Fibroblast of skin of left biceps (primary cell): ENCODE measurements around the gene DCUN1D2.

Experiments
- DNase-seq, 2 experiments: peaks; one replicate each; pipeline ENCODE4 v3.0.0-alpha.2; 2013; ENCODE audit warnings: low read depth in 2 of 2

DCUN1D2 gene

DNA sequence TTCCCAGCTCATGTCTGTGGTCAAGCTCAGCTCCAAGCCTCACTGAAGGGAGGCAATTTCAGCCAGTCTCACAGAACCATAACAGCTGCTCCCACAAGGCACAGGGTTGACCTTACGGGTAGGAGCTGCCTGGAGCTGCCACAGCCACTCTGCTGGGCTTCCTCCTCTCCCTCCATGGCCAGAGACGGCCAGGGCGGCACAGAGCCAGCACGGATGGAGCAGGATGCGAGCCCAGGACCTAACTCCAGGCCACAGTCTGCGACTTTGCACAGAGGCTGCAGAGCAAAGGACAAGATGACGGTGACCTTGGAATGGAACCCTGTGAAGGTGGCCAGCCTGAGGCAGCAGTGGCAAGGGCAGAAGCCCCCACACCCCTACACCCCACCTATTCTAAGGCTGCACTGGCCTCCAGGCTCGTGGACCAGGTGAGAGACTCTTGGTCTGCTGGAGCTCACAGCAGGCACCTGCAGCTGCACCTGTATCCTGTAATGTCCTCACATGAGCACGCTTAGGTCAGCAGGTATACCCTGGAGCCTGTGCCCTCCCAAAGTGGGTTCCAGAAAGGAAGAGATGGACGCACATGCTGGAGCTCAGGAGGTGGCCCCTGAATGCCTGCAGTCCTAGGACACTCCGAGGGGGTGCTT is 66.9 kb downstream of the DCUN1D2 start:
- no peak for DNase-seq

DNA sequence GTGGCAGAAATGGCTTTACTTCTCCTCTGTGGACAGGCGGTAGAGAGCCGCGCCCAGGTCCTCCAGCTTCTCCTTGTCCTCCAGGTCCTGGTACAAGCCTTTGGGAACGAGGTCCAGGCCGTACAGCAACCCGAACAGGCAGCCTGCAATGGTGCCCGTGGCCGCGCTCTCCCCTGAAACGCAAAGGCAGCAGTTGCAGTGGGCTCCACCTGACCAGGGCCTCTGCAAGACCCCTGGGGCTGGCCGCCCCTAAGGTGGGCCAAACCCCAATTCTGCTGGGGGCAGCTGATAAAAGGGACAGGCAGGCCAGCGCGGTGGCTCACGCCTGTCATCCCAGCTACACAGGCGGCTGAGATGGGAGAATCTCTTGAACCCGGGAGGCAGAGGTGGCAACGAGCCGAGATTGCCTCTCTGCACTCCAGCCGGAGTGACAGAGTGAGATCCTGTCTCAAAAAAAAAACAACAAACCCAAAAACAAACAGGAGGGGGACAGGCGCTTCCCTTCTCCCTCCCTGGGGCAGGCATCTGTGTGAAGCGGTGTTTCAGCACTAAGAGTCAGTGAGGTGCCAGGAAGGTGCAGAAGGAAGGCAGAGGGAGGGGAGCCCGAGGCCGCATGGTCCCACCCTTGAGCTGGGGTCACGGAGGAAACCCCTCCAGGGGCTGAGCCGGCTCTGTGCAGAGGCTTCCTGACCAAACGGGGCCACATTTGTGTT is 67.5 kb downstream of the DCUN1D2 start:
- DNase-seq: no peak

DNA sequence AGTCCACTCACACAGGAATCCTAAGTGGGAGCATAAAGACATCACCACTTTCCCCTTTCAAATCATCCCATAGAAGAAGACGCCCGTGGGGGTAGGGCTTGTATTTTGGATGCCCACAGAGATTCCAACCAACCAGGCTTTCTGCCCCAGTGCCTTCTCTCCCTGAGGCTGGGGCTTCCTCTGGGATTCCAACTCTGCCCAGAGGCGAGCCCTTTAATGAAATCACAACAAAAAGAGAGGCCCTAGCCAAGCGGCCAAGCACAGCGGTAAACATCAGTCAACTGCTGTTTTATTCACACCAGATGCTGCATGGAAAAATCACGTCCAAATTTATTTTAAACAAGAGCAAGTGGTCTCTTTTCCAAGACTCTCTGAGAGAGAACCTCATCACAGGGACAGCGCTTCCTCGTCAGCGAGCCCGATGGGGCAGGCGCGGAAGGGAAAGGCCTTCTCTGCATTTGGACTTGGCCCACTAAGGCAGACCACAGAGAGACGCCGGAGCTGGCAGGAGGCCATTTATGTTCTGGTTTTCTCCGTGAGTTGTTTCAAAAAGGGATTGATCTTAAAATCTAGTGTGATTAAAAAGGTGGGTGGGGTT is 68.7 kb downstream of the DCUN1D2 start:
- DNase-seq: no peak

DNA sequence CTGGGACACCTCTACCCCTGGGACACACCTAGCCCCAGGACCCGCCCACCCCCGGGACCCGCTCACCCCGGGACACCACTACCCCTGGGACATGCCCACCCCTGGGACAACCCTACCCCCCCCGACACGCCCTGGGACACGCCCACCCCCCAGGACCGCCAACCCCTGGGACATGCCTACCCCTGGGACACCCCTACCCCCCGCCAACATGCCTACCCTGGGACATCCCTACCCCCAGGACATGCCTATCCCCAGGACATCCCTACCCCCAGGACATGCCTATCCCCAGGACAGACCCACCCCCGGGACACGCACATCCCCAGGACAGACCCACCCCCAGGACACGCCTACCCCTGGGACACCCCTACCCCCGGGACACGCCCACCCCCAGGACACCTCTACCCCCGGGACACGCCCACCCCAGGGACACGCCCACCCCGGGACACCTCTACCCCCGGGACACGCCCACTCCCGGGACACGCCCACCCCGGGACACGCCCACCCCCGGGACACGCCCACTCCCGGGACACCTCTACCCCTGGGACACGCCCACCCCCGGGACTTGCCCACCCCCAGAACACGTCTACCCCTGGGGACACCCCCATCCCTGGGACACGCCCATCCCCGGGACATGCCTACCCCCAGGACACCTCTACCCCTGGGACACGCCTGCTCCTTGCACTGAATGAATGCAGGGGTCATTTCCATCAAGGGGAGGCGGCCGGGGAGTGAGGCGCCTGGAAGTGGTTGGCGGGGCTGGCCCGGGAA is 69.5 kb downstream of the DCUN1D2 start:
- DNase-seq: no peak

DNA sequence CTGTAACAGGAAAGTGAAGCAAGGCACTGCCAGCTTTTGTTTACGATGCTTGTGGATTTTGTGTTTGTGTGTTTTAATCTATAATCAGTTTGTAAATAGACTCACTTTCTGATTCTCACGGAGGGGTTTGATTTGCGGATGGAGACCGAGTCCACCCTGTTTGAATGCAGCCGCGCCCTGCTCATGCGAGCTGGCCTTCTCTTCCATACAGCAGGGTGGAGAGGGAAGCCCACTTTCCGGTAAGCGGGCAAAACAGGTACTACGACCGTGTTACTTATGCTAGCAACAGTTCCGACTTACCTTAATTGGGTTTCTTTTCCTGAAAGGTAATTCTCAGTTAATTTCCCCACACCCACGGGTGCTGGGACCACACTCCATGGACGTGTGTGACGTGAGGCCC is 70.3 kb downstream of the DCUN1D2 start:
- DNase-seq: no peak

GRCh38 chr13:113419531-113420193 is 70.8 kb downstream of the DCUN1D2 start:
- no peak for DNase-seq

GRCh38 chr13:113418722-113419049 is 71.8 kb downstream of the DCUN1D2 start:
- no peak for DNase-seq

GRCh38 chr13:113417836-113418721 is 72.4 kb downstream of the DCUN1D2 start:
- DNase-seq: no peak

DNA sequence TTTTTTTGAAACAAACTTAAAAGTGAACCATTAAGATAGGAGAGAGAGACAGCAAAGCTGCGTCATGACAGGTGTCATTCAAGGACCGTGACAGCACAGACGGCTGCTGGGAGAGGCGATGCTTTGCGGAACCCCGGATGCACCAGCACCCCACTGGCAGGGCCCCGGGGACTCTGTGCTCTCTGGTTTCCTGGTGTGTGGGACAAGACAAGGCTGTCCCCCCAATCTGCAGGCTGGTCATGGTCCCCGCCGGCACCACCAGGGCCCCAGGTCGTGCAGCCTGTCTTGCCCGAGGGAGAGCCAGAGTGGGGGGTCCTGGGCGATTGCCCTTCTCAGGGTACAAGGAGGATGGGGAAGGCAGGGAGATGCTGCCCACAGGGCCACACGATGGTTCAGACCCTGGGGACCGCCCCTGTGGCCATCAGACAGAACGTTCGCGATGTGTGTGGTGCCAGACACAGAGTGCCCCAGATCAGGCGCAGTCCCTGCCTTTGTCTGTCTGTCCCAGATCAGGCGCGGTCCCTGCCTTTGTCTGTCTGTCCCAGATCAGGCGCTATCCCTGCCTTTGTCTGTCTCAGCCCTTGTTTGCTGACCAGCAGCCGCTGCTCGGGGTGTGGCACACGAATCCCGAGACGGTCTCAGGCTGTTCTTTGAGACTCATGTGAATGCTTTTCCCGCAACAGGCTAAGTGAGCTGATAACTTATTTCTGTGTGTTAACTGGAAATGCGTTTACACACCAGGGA is 73.3 kb downstream of the DCUN1D2 start:
- no peak for DNase-seq

- DNase-seq: no peak
These were observed 74.7 kb downstream of the DCUN1D2 start for GRCh38 chr13:113415825-113416224.

- DNase-seq: no peak
These were observed 75.5 kb downstream of the DCUN1D2 start for GRCh38 chr13:113415032-113415431.

DNA sequence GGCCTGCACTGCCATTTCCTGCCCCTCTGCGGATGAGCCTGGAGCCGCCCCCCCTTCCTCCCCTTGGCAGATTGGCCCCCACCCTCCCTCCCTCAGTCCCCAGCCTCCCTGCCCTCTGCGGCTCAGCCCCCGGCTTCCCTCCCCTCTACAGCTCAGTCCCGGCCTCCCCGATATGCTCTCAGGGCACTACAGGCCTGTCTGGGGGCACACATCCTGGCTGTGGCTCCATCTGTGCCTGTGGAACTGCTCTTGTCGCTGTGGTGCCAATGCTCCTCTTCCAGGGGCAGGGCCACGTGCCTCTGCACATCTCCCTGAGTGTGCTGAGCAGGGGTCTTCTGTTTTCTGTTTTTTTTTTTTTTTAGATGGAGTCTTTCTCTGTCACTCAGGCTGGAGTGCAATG is 76.2 kb downstream of the DCUN1D2 start:
- no peak for DNase-seq

GRCh38 chr13:113413898-113414282 is 76.6 kb downstream of the DCUN1D2 start:
- no peak for DNase-seq

- DNase-seq: no peak
These were observed 77.2 kb downstream of the DCUN1D2 start for GRCh38 chr13:113413178-113413897.

DNA sequence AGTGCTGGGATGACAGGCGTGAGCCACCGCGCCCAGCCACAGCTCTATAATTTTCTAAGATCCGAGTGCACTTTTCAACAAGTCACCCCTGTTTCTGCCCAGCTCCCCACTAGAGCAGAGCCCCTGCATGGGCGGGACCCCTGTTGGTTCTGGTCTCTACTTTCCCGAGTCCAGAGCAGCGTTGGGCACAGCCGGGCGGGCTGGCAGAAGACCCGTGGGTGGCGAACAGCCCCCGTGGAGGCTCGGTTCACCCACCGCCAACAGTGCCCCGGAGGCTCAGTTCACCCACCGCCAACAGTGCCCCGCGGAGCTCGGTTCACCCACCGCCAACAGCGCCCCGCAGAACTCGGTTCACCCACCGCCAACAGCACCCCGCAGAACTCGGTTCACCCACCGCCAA is 78.1 kb downstream of the DCUN1D2 start:
- no peak for DNase-seq

DNA sequence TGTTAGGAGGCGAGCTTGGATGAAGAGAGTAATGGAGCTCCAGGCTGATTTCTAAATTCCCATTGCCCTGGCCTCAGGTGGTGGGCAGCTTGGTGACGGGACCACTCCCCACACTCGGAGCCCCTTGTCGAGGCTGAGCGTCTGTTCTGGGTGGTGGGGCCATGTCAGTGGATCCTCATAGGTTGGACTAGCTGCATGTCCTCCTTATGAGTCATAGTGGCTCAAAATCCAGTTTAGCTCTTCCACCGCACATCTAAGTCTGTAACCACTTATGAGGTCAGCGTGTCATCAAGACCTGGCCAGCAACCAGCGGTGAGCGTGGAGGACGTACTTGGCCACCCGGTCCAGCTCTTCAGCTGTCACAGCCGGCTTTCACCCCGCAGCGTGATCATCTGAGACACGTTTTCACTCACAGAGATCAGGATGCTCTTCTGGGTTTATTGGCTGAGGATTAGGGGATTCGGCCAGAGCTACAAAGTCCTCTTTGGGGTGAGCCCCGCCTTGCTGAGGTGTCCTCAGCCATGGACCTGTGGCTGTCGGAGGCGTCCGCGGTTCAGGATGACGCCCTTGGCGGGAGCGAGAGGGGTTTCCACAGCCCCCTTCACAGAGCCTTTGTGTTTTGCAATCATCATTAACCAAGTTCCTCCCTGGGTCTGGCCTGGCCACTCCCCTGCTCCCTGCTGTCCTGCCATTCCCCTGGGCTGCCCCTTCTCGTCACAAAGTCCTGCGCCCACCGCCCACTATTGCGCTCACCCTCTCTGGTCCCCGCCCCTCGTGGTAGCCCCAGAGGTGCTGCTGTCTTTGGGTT is 79.1 kb downstream of the DCUN1D2 start:
- DNase-seq: peak; percentile 45 to 55

- peak in 1 of 2 experiments; percentile 26 for DNase-seq
These were observed 79.9 kb downstream of the DCUN1D2 start for GRCh38 chr13:113410472-113411201.

DNA sequence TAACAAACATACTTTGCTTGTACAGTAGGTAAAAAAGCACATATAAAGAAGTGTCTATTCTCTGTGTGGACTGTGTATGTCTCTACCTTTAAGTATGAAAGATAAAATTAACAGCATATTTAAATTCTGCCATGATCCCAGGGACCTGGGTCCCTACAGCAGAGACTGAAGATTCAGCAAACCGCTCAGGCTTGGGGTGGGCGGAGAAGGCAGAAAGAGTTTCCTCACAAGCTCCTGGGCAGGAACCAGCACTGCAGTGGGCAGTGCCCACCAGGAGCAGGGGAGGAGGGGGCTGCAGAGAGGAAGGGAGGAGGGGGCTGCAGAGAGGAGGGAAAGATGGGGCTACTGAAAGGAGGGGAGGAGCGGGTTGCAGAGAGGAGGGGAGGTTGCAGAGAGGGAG is 81.9 kb downstream of the DCUN1D2 start:
- DNase-seq: no peak
